ENCODE results near the gene FREM2.

DNA sequence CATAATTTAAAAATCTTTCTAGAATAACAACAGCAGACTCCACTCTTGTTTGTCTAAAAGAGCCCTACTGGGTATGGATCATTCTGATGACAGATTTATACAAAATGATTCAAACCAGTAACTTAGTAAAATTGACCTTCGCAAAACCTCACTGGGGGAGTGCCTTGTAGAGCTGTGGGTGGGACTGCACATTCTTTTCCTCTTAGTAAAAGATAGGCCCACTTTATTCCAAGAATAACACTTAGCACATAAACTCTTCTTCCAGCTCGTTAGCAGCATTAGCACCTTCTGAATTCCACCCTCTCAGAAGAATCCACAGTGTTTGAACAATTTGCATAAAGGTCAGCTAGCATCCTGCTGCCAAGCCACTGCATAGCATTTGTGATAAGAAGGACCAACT lies 196.9 kb downstream of the FREM2 start:
- TF ChIP-seq, protein P1, sequence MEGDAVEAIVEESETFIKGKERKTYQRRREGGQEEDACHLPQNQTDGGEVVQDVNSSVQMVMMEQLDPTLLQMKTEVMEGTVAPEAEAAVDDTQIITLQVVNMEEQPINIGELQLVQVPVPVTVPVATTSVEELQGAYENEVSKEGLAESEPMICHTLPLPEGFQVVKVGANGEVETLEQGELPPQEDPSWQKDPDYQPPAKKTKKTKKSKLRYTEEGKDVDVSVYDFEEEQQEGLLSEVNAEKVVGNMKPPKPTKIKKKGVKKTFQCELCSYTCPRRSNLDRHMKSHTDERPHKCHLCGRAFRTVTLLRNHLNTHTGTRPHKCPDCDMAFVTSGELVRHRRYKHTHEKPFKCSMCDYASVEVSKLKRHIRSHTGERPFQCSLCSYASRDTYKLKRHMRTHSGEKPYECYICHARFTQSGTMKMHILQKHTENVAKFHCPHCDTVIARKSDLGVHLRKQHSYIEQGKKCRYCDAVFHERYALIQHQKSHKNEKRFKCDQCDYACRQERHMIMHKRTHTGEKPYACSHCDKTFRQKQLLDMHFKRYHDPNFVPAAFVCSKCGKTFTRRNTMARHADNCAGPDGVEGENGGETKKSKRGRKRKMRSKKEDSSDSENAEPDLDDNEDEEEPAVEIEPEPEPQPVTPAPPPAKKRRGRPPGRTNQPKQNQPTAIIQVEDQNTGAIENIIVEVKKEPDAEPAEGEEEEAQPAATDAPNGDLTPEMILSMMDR (IDR thresholded peaks at IDR 0.05; ENCODE audit: low read depth, low read length), result no peak
- TF ChIP-seq, protein P2, sequence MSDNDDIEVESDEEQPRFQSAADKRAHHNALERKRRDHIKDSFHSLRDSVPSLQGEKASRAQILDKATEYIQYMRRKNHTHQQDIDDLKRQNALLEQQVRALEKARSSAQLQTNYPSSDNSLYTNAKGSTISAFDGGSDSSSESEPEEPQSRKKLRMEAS (IDR thresholded peaks at IDR 0.05; ENCODE audit: low read depth, low read length), result no peak
- no peak for TF ChIP-seq POLR2A (IDR thresholded peaks at IDR 0.05; ENCODE audit: extremely low read depth, insufficient read length)

All from NB4 (cell line).